Breast epithelium (tissue), 3 donors: ENCODE data around the gene FOCAD.

Source experiments
- CTCF ChIP-seq, 3 donors: fragments of 450-650 bp; IDR thresholded peaks; one replicate each; pipeline ENCODE4 v1.5.1; 2016 to 2017; ENCODE audit warnings: antibody characterized with exemption in 3 of 3, mild to moderate bottlenecking in 3 of 3, moderate library complexity in 3 of 3
- POLR2A ChIP-seq: fragments of 450-650 bp; IDR thresholded peaks from one replicate; pipeline ENCODE4 v1.6.1; 2016; ENCODE audit warnings: antibody characterized with exemption, mild to moderate bottlenecking, moderate library complexity
- POLR2AphosphoS5 ChIP-seq, 3 donors: sonication (generic); formaldehyde crosslinking; IDR thresholded peaks; one replicate each; pipeline ENCODE4 v1.6.1; 2017; ENCODE audit warnings: antibody characterized with exemption in 3 of 3

- TF ChIP-seq POLR2A (no peak), CTCF (IDR thresholded peaks at IDR 0.05) (no peak), POLR2AphosphoS5 (IDR thresholded peaks at IDR 0.05) (no peak)
Measured at GRCh38 chr9:20962536-20963225, 278.6 kb downstream of the FOCAD start.
